SK-N-MC (cell line): ENCODE data around the gene WWTR1.

Experiments used
- EZH2 ChIP-seq: fragments of 200-600 bp; sonication (generic); IDR thresholded peaks from one replicate; pipeline ENCODE4 v1.6.1; 2017; ENCODE audit warnings: antibody characterized with exemption
- FOXP2 ChIP-seq: optimal IDR thresholded peaks from 2 replicates; pipeline ENCODE3; 2011; ENCODE audit warnings: mild to moderate bottlenecking, moderate library complexity; ENCODE audit not compliant: insufficient read depth; ENCODE audit errors: extremely low read length, control extremely low read depth
- POLR2AphosphoS5 ChIP-seq: IDR thresholded peaks from 2 replicates; pipeline ENCODE4 v1.6.1; 2012; ENCODE audit warnings: mild to moderate bottlenecking, low read depth, low read length, borderline replicate concordance

DNA sequence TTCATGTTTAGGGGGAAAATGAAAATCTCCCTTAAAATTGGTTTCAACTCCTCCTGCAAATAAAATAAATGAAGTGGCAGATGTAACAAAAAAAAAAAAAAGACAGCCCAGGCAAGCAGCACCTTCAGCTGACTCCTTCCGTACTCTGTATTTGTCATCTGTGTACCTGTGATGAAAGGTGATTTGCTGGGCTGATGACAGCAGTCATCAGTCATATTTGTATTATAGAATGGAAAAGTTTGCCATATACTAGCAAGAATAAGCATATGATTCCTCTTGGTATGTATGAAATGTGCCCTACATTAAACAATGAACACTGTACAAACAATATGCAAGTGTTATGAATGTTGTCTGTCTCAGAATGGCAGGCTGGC, 44.1 kb upstream of the WWTR1 start:
- TF ChIP-seq POLR2AphosphoS5 (no peak), FOXP2 (no peak), EZH2 (no peak)
